Activated CD4-positive, alpha-beta T cell treated with anti-CD3 and anti-CD28 coated beads, Interleukin-2, amount 50 U/mL, for 4 hours (primary cell): ENCODE data around the gene NINJ1.
"Not testable (repeated sequence)": the region's sequence is repeated elsewhere in the genome, so short reads cannot be mapped to it uniquely, and the experiment has no call there.

ENCODE experiments used
- DNase-seq, 2 experiments: peaks; one replicate each; pipeline ENCODE4 v3.0.0-alpha.2; 2020

Gene NINJ1

GRCh38 chr9:93118863-93119702, 15.0 kb downstream of the NINJ1 start:
- no peak for DNase-seq

GRCh38 chr9:93117924-93118862, 15.9 kb downstream of the NINJ1 start:
- no peak for DNase-seq

- DNase-seq, result not testable (repeated sequence)
Observed at GRCh38 chr9:93117521-93117920, 16.5 kb downstream of the NINJ1 start.

- no peak for DNase-seq
Observed at GRCh38 chr9:93116072-93116961, 17.7 kb downstream of the NINJ1 start.

- no peak for DNase-seq
Observed at GRCh38 chr9:93115486-93116071, 18.5 kb downstream of the NINJ1 start.

GRCh38 chr9:93114984-93115335, 19.1 kb downstream of the NINJ1 start:
- no peak for DNase-seq

- no peak for DNase-seq
Observed at GRCh38 chr9:93114169-93114983, 19.7 kb downstream of the NINJ1 start.

GRCh38 chr9:93112864-93113389, 21.1 kb downstream of the NINJ1 start:
- no peak for DNase-seq

- DNase-seq, result no peak
Observed at GRCh38 chr9:93112116-93112863, 21.8 kb downstream of the NINJ1 start.

- no peak for DNase-seq
Observed at GRCh38 chr9:93111371-93112115, 22.5 kb downstream of the NINJ1 start.

- no peak for DNase-seq
Observed at GRCh38 chr9:93111001-93111370, 23.1 kb downstream of the NINJ1 start.

GRCh38 chr9:93110311-93110855, 23.7 kb downstream of the NINJ1 start:
- DNase-seq, result no peak

- peak; percentile 44 for DNase-seq
Observed at GRCh38 chr9:93108291-93109041, 25.6 kb downstream of the NINJ1 start.

GRCh38 chr9:93107825-93108161, 26.3 kb downstream of the NINJ1 start:
- DNase-seq, result no peak

- DNase-seq, result no peak
Observed at GRCh38 chr9:93107151-93107824, 26.8 kb downstream of the NINJ1 start.

GRCh38 chr9:93105620-93106019, 28.4 kb downstream of the NINJ1 start:
- no peak for DNase-seq

- DNase-seq, result not testable (repeated sequence)
Observed at GRCh38 chr9:93101086-93101485, 33.0 kb downstream of the NINJ1 start.

GRCh38 chr9:93100276-93100636, 33.8 kb downstream of the NINJ1 start:
- DNase-seq, result no peak
